GM19467 (cell line): ENCODE data around the gene CIITA.

Source experiments
- ATAC-seq: cut with Tn5 transposase; IDR thresholded peaks from one replicate; pipeline ENCODE4 v1.9.1; 2021; ENCODE audit warnings: mild to moderate bottlenecking, moderate library complexity; ENCODE audit not compliant: unreplicated experiment

CIITA gene

DNA sequence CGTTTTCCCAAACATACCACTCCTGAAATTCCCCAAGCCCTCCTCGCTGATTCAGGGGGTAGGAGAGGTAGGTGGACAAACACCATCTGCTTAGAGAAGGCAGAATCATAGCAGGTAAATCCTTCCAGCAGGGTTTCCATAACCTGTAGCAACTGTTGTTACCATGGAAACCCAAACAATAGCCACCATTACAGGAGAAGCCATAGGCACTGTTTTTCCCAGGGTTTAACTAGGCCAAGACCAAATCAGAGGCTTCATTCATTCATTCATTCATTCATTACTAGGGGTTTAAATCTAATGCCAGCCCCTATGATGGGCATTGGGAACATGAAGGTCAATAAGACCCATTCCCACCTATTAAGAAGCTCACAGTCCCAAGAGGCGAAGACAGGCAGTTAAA is 25.5 kb upstream of the CIITA start:
- no peak for ATAC-seq

- ATAC-seq, result no peak
These were observed 24.7 kb upstream of the CIITA start for GRCh38 chr16:10852286-10852685.

DNA sequence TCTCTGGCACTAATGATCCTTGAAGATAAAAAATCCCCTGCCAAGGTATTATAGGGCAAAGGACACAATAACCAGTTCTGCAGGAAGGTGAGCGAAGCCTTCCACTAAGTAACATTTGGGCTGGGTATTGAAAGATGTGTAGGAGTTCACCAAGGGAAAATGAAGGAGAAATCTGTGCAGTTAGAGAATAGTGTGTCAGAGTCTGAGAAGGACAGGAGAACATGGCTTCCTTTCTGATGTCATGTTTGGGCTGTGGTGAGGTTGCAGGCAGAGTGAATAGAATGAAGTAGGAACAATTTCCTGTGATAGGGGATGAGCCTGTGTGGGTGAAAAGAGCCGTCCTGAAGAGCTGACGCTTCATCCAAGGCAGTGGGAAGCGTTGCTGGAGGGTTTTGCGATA is 24.1 kb upstream of the CIITA start:
- ATAC-seq, result no peak

- ATAC-seq, result no peak
These were observed 21.0 kb upstream of the CIITA start for GRCh38 chr16:10856042-10856441.

DNA sequence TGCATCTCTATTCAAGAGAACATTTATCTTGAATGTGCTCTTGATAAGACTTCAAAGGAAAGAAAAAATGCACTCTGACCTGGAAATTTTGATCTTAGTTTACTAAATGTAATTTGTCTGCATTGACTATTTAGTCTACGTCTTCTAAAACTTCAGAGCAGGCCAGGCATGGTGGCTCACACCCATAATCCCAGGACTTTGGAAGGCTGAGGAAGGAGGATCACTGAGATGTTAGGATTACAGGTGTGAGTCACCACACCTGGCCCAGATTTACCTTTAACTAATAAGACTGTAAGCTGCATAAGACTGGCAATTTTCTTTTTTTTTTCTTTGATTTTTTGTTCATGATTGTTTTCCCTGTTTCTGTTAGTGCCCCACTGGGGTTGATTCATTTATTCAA is 18.8 kb upstream of the CIITA start:
- no peak for ATAC-seq

- no peak for ATAC-seq
These were observed 18.0 kb upstream of the CIITA start for GRCh38 chr16:10859020-10859419.

GRCh38 chr16:10859658-10860057 is 17.3 kb upstream of the CIITA start:
- no peak for ATAC-seq

GRCh38 chr16:10862438-10862837 is 14.6 kb upstream of the CIITA start:
- ATAC-seq, result no peak

DNA sequence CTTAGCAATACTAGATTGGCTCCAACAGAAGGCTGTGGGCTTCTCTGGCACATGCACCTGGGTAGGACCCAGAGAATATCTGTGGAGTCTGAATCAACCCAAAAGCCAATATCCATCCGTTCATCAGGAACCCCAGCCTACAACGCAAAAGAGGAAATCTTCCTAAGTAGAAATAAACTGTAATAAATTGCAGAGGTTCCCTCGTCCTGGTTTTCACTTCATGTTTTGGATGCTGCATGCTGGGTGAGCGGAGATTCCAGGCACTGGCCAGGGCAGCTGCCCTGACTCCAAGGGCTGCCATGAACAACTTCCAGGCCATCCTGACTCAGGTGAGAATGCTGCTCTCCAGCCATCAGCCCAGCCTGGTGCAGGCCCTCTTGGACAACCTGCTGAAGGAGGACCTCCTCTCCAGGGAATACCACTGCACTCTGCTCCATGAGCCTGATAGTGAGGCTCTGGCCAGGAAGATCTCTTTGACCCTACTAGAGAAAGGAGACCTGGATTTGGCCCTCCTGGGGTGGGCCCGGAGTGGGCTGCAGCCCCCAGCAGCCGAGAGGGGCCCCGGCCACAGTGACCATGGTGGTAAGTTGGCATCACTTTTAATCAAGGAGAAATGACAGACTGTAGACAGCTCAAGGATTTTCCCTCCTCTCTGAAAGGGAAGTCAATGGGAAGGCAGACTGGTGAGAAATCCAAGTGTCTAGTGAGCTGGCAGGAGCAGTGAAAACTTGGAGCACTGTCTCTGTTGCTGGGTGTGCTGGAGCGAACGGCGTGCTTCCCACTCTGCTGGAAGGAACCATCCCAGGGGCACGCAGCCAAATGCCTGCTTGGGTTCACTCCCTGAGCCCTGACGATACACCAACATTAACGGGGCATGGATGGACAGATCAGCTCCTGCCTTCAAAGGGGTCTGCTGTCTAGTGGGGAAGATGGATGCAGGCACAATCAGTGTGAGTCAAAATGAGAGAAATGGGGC is 10.7 kb upstream of the CIITA start:
- ATAC-seq, result no peak

DNA sequence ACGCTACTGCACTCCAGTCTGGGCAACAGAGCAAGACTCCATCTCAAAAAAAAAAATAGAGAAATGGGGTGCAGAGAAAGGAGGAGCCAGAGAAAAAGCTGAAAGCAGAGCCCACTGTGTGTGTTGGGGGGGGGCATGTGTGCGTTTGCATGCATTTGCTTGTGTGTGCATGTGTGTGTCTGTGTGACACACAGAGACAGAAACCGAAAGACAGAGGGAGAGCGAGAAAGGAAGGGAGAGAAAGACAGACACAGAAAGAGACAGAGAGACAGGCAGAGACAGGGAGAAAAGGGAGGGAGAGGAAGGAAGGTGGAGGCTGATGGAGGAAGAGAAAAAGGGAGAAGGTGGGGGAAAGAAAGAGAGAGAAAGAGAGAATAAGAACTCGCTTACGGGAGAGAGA is 9.8 kb upstream of the CIITA start:
- ATAC-seq, result no peak

DNA sequence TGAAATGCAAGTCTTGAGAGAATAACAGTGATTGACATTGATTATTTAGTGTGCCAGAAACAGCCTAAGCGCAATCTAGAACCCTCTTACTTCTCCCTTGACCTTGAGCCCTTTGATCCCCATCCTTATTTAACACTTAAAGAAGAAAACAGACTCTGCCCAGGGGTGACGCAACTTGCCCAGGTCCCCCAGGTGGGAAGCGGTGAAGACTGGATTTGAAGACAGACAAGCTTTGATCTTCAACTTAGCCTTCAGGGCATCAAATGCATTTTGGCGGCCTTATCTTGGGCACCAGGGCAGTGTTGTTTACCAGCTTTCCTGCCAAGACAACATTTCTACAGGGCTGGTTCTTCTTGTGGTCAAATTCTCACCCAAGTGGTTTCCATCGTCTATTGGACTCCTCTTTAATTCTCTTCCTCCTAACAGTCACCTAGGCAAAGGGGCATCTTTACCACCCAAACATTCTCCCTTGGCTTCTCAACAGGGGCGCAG is 8.9 kb upstream of the CIITA start:
- ATAC-seq, result no peak

GRCh38 chr16:10868596-10869469 is 8.2 kb upstream of the CIITA start:
- peak; percentile 45 for ATAC-seq

- peak; percentile 26 for ATAC-seq
These were observed 6.7 kb upstream of the CIITA start for GRCh38 chr16:10870137-10870776.

- ATAC-seq, result no peak
These were observed 6.2 kb upstream of the CIITA start for GRCh38 chr16:10870808-10871156.

GRCh38 chr16:10871157-10871991 is 5.6 kb upstream of the CIITA start:
- peak; percentile 49 for ATAC-seq

GRCh38 chr16:10876315-10876714 is 687 bp upstream of the CIITA start:
- ATAC-seq, result no peak

DNA sequence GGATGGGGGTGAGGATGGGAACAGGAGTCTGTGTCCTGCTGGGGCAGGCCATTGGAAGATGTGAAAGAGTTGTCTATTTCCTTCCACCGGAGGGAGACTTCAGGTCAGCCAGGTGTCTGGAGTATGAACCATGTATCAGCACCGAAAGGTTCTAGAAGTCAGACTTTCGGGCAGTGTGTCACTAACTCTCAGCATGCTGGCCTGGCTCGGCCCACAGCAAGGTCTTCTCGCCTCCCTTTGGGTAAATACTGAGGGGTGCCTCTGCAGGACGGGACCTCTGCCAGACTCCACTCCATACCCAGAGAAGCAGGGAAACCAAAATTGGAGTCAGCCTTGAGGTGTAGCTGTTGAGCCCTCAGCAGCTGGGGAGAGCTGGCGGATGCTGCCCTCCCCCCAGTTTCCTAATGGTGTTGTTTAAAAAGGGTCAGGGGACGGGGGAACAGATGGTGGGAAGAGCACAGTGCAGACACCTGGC is 507 bp downstream of the CIITA start:
- ATAC-seq, result no peak

DNA sequence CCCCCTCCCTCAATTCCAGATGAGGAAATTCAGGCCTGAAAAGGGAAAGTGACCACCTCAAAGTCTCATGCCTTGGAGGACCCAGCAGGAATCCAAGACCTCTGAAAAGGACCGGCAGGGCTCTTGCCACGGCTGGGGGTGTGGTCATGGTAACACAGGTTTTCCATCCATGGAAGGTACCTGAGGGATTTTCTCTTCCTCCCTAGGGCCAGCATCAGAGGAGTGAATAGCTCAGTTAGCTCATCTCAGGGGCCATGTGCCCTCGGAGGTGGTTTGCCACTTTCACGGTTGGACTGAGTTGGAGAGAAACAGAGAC is 1.3 kb downstream of the CIITA start:
- no peak for ATAC-seq

DNA sequence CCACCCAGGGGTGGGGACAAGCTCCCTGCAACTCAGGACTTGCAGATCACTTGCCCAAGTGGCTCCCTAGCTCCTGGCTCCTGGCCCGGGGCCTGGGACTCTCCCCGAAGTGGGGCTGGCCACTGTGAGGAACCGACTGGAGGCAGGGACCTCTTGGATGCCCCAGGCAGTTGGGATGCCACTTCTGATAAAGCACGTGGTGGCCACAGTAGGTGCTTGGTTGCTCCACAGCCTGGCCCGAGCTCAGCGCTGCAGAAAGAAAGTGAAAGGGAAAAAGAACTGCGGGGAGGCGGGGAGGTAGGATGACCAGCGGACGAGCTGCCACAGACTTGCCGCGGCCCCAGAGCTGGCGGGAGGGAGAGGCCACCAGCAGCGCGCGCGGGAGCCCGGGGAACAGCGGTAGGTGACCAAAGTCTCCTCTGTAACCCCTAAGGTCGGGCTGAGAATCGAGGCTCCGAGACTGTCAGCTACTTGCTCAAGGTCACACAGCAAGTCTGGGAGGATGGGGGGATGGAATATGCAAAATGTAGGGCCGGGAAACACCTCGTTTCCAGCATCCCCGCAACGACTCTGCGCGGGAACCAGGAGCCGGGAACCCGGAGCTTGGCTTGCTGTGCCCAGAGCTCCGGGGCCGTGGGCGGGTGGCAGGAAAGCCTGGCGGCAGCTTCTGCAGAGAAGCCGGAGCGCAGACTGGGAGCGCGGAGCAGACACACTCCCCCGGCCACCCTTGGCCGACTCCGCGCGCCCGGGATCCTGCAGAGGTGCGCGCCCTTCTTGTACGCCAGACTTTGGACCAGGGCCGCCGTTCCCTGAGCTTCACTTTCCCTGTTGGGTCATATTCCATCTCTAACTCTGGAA is 1.9 kb downstream of the CIITA start:
- no peak for ATAC-seq
